Left renal pelvis (tissue), 4 donors: ENCODE data around the gene KHDRBS2. TPM values are rescaled to one million over a fixed set of nuclear protein-coding genes. Genes with fewer than 3 reads are reported as not detected.

ENCODE experiments used
- DNase-seq, 4 donors: peaks; one replicate each; pipeline ENCODE4 v3.0.0-alpha.2; 2013; ENCODE audit warnings: low read depth in 4 of 4, low spot score in 3 of 4
- polyA plus RNA-seq, 4 donors: library from polyadenylated mRNA; unstranded; fragments of 120-200 nt; gene quantifications; one replicate each; pipeline ENCODE4 v1.2.1, GENCODE V29; 2013; ENCODE audit not compliant: insufficient read length in 4 of 4

The KHDRBS2 gene
- polyA plus RNA-seq, 4 donors: 0.48 to 2.3 (median 2.1) TPM

- no peak for DNase-seq
These were observed 636.2 kb downstream of the KHDRBS2 start for GRCh38 chr6:61649845-61650244.

- no peak for DNase-seq
These were observed 645.6 kb downstream of the KHDRBS2 start for GRCh38 chr6:61640463-61640862.
